ENCODE data around the gene PEX10.

The PEX10 gene

DNA sequence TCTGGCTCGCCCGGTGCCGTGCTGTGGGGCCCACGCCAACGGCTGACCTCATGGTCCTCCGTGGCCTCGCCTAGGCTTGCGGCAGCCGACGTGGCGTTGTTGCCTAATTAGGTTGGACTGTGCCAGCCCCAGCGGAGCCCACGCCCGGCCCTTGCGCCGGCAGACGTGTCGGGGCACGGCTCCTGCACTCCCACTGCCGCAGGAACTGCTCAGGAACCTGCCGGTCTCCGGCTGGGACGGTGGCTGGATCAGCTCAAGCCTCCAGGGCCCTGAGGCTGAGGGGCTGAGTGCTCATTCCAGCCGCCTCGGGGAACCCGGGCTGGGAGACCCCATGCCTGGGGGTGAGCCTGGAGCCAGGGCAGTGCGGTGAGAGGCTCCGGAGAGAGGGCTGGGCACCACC lies 16.1 kb upstream of the PEX10 start:
- TF ChIP-seq, protein P1, sequence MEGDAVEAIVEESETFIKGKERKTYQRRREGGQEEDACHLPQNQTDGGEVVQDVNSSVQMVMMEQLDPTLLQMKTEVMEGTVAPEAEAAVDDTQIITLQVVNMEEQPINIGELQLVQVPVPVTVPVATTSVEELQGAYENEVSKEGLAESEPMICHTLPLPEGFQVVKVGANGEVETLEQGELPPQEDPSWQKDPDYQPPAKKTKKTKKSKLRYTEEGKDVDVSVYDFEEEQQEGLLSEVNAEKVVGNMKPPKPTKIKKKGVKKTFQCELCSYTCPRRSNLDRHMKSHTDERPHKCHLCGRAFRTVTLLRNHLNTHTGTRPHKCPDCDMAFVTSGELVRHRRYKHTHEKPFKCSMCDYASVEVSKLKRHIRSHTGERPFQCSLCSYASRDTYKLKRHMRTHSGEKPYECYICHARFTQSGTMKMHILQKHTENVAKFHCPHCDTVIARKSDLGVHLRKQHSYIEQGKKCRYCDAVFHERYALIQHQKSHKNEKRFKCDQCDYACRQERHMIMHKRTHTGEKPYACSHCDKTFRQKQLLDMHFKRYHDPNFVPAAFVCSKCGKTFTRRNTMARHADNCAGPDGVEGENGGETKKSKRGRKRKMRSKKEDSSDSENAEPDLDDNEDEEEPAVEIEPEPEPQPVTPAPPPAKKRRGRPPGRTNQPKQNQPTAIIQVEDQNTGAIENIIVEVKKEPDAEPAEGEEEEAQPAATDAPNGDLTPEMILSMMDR (IDR thresholded peaks at IDR 0.05; ENCODE audit: insufficient read depth, low read length, poor library complexity, severe bottlenecking) = no peak
- Histone ChIP-seq H3K27me3 (replicated peaks; ENCODE audit: control insufficient read depth, insufficient read depth, low read length) (no peaks in the 10 kb centered on the region), H3K4me3 (replicated peaks; ENCODE audit: low read depth, low read length) (no peak overlapping the region), H3K36me3 (ENCODE audit: control insufficient read depth, insufficient read depth, low read length) (no peaks in the 10 kb centered on the region)
- no peak for DNase-seq (ENCODE audit: extremely low read depth, insufficient read length)

DNA sequence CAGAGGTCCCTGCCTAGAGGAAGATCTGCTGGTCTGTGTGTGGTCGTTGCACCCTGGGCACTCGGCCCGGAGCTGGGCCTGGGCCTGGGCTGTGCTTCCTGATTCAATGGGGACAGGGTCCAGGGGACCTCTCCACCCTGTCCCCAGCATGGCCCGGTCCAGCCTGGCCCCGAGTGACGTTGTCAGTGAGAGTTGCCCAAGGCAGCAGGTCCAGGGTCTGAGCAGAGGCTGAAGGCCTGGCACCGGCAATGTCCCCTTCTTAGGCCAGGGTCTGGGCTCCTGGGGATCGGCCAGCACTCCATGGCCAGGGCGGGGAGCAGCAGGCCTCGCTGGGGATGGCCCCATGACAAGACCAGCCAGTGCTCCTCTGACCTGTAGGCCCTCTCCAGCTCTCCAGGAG lies 15.6 kb upstream of the PEX10 start:
- Histone ChIP-seq H3K36me3 (ENCODE audit: control insufficient read depth, insufficient read depth, low read length) (no peaks in the 10 kb centered on the region), H3K27me3 (replicated peaks; ENCODE audit: control insufficient read depth, insufficient read depth, low read length) (no peaks in the 10 kb centered on the region)

DNA sequence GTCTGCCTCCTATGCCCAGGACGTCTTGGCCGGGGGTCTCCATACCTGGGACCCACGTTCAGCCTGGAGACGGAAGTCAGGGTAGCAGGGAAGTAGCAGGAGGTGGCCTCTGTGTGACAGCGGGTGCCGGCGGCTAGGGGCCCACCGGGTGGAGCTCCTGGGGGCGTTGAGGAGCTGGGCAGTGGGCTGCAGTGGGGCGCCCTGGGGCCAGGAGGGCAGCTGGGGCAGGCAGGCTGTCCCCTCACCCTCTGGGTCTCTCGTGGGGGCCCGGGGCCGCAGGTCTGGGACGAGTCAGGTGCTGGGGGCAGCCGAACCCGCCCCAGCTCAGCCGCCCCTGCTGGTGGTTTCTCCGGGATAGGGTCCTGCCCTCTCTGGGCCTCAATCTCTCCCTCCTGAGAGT lies 14.7 kb upstream of the PEX10 start:
- TF ChIP-seq, protein P1 (IDR thresholded peaks at IDR 0.05; ENCODE audit: insufficient read depth, low read length, poor library complexity, severe bottlenecking) = no peak
- Histone ChIP-seq H3K27me3 (replicated peaks; ENCODE audit: control insufficient read depth, insufficient read depth, low read length) (no peaks in the 10 kb centered on the region), H3K36me3 (ENCODE audit: control insufficient read depth, insufficient read depth, low read length) (no peaks in the 10 kb centered on the region), H3K4me3 (replicated peaks; ENCODE audit: low read depth, low read length) (no peak overlapping the region)
- no peak for DNase-seq (ENCODE audit: extremely low read depth, insufficient read length)

More for the DNA sequence above, 15.6 kb upstream of the PEX10 start:
- DNase-seq (ENCODE audit: extremely low read depth, insufficient read length) = no peak
- TF ChIP-seq, protein P1 (IDR thresholded peaks at IDR 0.05; ENCODE audit: insufficient read depth, low read length, poor library complexity, severe bottlenecking) = no peak
- H3K4me3 ChIP-seq (replicated peaks; ENCODE audit: low read depth, low read length) = no peak overlapping the region

DNA sequence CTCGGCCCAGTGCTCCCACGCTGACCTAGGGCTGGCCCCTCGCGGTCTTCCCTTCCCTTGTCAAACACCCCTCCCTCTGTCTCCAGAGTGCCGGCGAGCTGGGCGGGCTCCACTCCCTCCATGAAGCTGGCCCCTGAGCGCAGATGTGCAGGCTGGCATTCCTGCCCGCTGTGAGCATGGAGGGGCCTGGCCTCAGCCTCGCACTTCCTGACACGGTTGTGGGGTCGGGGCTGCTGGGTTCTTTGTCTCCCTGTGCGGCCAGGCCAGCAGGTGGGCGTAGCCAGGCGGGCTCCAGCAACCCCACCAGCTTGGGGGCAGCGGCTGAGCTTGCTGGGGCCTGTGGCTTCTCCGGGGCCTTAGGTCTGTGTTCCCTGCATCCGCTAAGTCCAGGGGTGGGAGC lies 14.2 kb upstream of the PEX10 start:
- TF ChIP-seq, protein P1 (IDR thresholded peaks at IDR 0.05; ENCODE audit: insufficient read depth, low read length, poor library complexity, severe bottlenecking) = no peak
- no peak overlapping the region for H3K4me3 ChIP-seq (replicated peaks; ENCODE audit: low read depth, low read length)
- H3K27me3 ChIP-seq (replicated peaks; ENCODE audit: control insufficient read depth, insufficient read depth, low read length) = no peaks in the 10 kb centered on the region

DNA sequence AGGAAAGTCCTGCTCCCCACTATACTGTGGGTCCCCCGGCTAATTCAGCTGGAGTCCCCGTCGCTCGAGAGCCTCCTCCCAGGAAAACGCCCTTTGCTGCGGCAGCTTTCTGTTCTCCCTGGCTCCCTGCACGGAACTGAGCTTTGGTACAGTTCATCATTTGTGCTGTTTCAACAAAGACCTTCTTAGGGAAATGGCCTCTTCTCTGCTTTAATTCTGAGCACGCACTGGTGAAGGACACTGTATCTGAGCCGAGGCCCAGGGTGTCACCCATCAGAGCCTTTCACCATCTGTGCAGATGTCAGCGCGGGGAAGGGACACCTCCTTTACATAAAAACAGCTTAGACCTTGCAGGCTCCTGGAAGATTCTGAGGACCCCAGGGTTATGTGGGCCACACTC lies 13.5 kb upstream of the PEX10 start:
- TF ChIP-seq, protein P1 (IDR thresholded peaks at IDR 0.05; ENCODE audit: insufficient read depth, low read length, poor library complexity, severe bottlenecking) = no peak
- DNase-seq (ENCODE audit: extremely low read depth, insufficient read length) = no peak

More for the DNA sequence above, 14.2 kb upstream of the PEX10 start:
- no peaks in the 10 kb centered on the region for H3K36me3 ChIP-seq (ENCODE audit: control insufficient read depth, insufficient read depth, low read length)
- DNase-seq (ENCODE audit: extremely low read depth, insufficient read length) = no peak

DNA sequence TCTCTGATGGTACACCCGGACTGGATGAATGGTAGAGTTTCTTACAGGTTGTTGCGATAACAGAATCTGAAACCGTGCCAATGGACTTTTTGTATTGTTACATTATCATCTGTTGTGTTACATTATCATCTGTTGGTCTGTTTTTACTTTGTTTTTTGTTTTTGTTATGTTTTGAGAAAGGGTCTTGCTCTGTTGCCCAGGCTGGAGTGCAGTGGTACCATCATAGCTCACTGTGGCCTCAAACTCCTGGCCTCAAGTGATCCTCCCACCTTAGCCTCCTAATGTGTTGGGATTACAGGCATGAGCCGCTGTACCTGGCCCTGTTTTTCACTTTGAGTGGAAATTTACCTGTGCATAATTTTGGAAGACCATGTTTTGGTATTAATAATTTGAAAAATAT lies 10.2 kb upstream of the PEX10 start:
- H3K27me3 ChIP-seq (replicated peaks; ENCODE audit: control insufficient read depth, insufficient read depth, low read length) = no peaks in the 10 kb centered on the region
- no peak overlapping the region for H3K4me3 ChIP-seq (replicated peaks; ENCODE audit: low read depth, low read length)
- TF ChIP-seq, protein P1 (IDR thresholded peaks at IDR 0.05; ENCODE audit: insufficient read depth, low read length, poor library complexity, severe bottlenecking) = no peak
- no peak for DNase-seq (ENCODE audit: extremely low read depth, insufficient read length)
- H3K36me3 ChIP-seq (ENCODE audit: control insufficient read depth, insufficient read depth, low read length) = no peaks in the 10 kb centered on the region

More for the DNA sequence above, 13.5 kb upstream of the PEX10 start:
- Histone ChIP-seq H3K27me3 (replicated peaks; ENCODE audit: control insufficient read depth, insufficient read depth, low read length) (no peaks in the 10 kb centered on the region), H3K36me3 (ENCODE audit: control insufficient read depth, insufficient read depth, low read length) (no peaks in the 10 kb centered on the region), H3K4me3 (replicated peaks; ENCODE audit: low read depth, low read length) (no peak overlapping the region)

All from GM06990 (cell line).